ENCODE measurements around the gene UVRAG.

UVRAG gene

GRCh38 chr11:75784085-75784478 is 30.9 kb upstream of the UVRAG start:
- no peak overlapping the region for H2BK15ac ChIP-seq (ENCODE audit: low read depth, poor library complexity, severe bottlenecking)
- H2BK120ac ChIP-seq (ENCODE audit: low read depth, low read length): no peak overlapping the region
- H3K4ac ChIP-seq (ENCODE audit: low read depth in 1 of 2, low read length in 2 of 2): no peak overlapping the region
- peaks cover 0 to 91% of the 10 kb centered on the region in 2 experiments for H3K36me3 ChIP-seq (ENCODE audit: control insufficient read depth in 1 of 2, insufficient read depth in 2 of 2, low read depth in 1 of 2, low read length in 2 of 2)
- no peak for DNase-seq
- no peak overlapping the region for H3K14ac ChIP-seq (ENCODE audit: low read length in 2 of 2)
- no peak overlapping the region for H3K4me3 ChIP-seq (ENCODE audit: insufficient read depth in 1 of 2, low read depth in 1 of 2, low read length in 2 of 2)
- H3K9ac ChIP-seq (ENCODE audit: low read length): no peak overlapping the region
- no peaks in the 10 kb centered on the region for H3K79me1 ChIP-seq (replicated peaks; ENCODE audit: low read length, poor library complexity, severe bottlenecking)
- H2BK12ac ChIP-seq (ENCODE audit: low read length in 2 of 2): no peak overlapping the region
- H3K27me3 ChIP-seq (ENCODE audit: control insufficient read depth in 1 of 2, insufficient read depth in 1 of 2, low read length in 2 of 2): no peaks in the 10 kb centered on the region
- H3K18ac ChIP-seq (ENCODE audit: low read depth in 1 of 2, low read length in 2 of 2): no peak overlapping the region
- no peaks in the 10 kb centered on the region for H3K9me3 ChIP-seq (ENCODE audit: control insufficient read depth, low read length)
- H4K91ac ChIP-seq (ENCODE audit: low read length): no peak overlapping the region
- no peak overlapping the region for H3K27ac ChIP-seq (ENCODE audit: low read length, poor library complexity, severe bottlenecking)
- H2AK5ac ChIP-seq (ENCODE audit: low read length, severe bottlenecking): no peak overlapping the region
- H3K4me1 ChIP-seq (ENCODE audit: control insufficient read depth, insufficient read depth, low read depth, low read length): peaks cover 9% of the 10 kb centered on the region
- no peak overlapping the region for H3K4me2 ChIP-seq (ENCODE audit: low read length, poor library complexity, severe bottlenecking)
- H2BK5ac ChIP-seq (ENCODE audit: low read depth, low read length, poor library complexity, severe bottlenecking): no peak overlapping the region
- H2AFZ ChIP-seq (ENCODE audit: low read depth, low read length): no peak overlapping the region
- WGBS: 92% methylated on average over 2 of the region's 2 CpGs
- H4K8ac ChIP-seq (ENCODE audit: low read length): no peak overlapping the region
- H3K23ac ChIP-seq (ENCODE audit: low read length in 2 of 2): no peak overlapping the region

DNA sequence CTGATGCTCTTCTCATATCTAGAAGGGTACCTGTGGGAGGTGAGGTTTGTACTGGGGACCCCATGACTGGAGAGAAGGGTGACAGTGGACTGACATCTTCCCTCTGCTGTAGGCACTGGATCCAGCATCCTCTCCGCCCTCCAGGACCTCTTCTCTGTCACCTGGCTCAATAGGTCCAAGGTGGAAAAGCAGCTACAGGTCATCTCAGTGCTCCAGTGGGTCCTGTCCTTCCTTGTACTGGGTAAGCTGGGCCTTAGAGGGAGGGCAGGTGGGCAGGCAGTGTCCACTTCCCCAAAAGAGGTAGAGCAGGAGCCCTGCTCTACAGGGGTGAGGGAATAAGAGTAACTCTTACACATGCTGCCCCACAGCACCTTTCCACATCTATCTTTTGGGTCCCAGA is 30.5 kb upstream of the UVRAG start:
- Histone ChIP-seq H4K8ac (ENCODE audit: low read length) (no peak overlapping the region), H2AFZ (ENCODE audit: low read depth, low read length) (no peak overlapping the region), H3K4me3 (ENCODE audit: insufficient read depth in 1 of 2, low read depth in 1 of 2, low read length in 2 of 2) (no peak overlapping the region), H2BK12ac (ENCODE audit: low read length in 2 of 2) (no peak overlapping the region), H3K4me2 (ENCODE audit: low read length, poor library complexity, severe bottlenecking) (no peak overlapping the region), H3K27ac (ENCODE audit: low read length, poor library complexity, severe bottlenecking) (no peak overlapping the region), H4K91ac (ENCODE audit: low read length) (no peak overlapping the region), H3K27me3 (ENCODE audit: control insufficient read depth in 1 of 2, insufficient read depth in 1 of 2, low read length in 2 of 2) (no peaks in the 10 kb centered on the region), H3K14ac (ENCODE audit: low read length in 2 of 2) (no peak overlapping the region), H3K4ac (ENCODE audit: low read depth in 1 of 2, low read length in 2 of 2) (no peak overlapping the region), H2BK5ac (ENCODE audit: low read depth, low read length, poor library complexity, severe bottlenecking) (no peak overlapping the region), H2BK120ac (ENCODE audit: low read depth, low read length) (no peak overlapping the region), H3K36me3 (ENCODE audit: control insufficient read depth in 1 of 2, insufficient read depth in 2 of 2, low read depth in 1 of 2, low read length in 2 of 2) (peaks cover 0 to 91% of the 10 kb centered on the region in 2 experiments), H3K9me3 (ENCODE audit: control insufficient read depth, low read length) (no peaks in the 10 kb centered on the region), H3K9ac (ENCODE audit: low read length) (no peak overlapping the region), H3K18ac (ENCODE audit: low read depth in 1 of 2, low read length in 2 of 2) (no peak overlapping the region), H2AK5ac (ENCODE audit: low read length, severe bottlenecking) (no peak overlapping the region), H3K4me1 (ENCODE audit: control insufficient read depth, insufficient read depth, low read depth, low read length) (peaks cover 9% of the 10 kb centered on the region), H2BK15ac (ENCODE audit: low read depth, poor library complexity, severe bottlenecking) (no peak overlapping the region), H3K79me1 (replicated peaks; ENCODE audit: low read length, poor library complexity, severe bottlenecking) (no peaks in the 10 kb centered on the region), H3K23ac (ENCODE audit: low read length in 2 of 2) (no peak overlapping the region)
- WGBS: no CpG with 5 or more reads among the region's 1 CpG
- no peak for DNase-seq

DNA sequence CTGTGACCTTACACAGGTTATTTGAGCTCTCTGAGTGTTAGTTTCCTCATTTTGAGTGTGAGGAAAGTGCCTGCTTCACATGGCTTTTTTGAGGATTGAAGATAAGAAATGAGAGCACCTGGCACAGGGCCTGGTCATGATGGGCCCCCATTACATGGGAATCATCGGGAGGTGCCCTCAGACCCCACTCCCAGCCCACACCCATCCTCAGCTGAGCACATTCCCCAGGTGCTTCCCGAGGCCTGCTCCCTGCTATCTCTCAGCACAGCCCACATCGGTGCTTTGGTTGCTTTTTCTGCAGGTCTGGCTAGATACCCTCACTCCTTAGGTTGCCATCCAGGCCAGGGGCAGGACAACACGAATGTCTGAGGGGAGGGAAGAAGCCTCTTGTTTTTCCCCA is 29.8 kb upstream of the UVRAG start:
- no peak overlapping the region for H4K8ac ChIP-seq (ENCODE audit: low read length)
- H3K9me3 ChIP-seq (ENCODE audit: control insufficient read depth, low read length): no peaks in the 10 kb centered on the region
- no peak overlapping the region for H3K4me2 ChIP-seq (ENCODE audit: low read length, poor library complexity, severe bottlenecking)
- no peak overlapping the region for H3K9ac ChIP-seq (ENCODE audit: low read length)
- no peak for DNase-seq
- no peak overlapping the region for H2AFZ ChIP-seq (ENCODE audit: low read depth, low read length)
- peaks cover 9% of the 10 kb centered on the region for H3K4me1 ChIP-seq (ENCODE audit: control insufficient read depth, insufficient read depth, low read depth, low read length)
- no peak overlapping the region for H3K4ac ChIP-seq (ENCODE audit: low read depth in 1 of 2, low read length in 2 of 2)
- no peak overlapping the region for H2BK12ac ChIP-seq (ENCODE audit: low read length in 2 of 2)
- H4K91ac ChIP-seq (ENCODE audit: low read length): no peak overlapping the region
- H3K27me3 ChIP-seq (ENCODE audit: control insufficient read depth in 1 of 2, insufficient read depth in 1 of 2, low read length in 2 of 2): no peaks in the 10 kb centered on the region
- H3K36me3 ChIP-seq (ENCODE audit: control insufficient read depth in 1 of 2, insufficient read depth in 2 of 2, low read depth in 1 of 2, low read length in 2 of 2): peaks cover 0 to 94% of the 10 kb centered on the region in 2 experiments
- H3K18ac ChIP-seq (ENCODE audit: low read depth in 1 of 2, low read length in 2 of 2): no peak overlapping the region
- no peak overlapping the region for H2AK5ac ChIP-seq (ENCODE audit: low read length, severe bottlenecking)
- WGBS: 75% methylated on average over 4 of the region's 4 CpGs
- no peak overlapping the region for H3K4me3 ChIP-seq (ENCODE audit: insufficient read depth in 1 of 2, low read depth in 1 of 2, low read length in 2 of 2)
- no peak overlapping the region for H3K14ac ChIP-seq (ENCODE audit: low read length in 2 of 2)
- H2BK5ac ChIP-seq (ENCODE audit: low read depth, low read length, poor library complexity, severe bottlenecking): no peak overlapping the region
- no peak overlapping the region for H2BK15ac ChIP-seq (ENCODE audit: low read depth, poor library complexity, severe bottlenecking)
- no peak overlapping the region for H3K23ac ChIP-seq (ENCODE audit: low read length in 2 of 2)
- no peak overlapping the region for H2BK120ac ChIP-seq (ENCODE audit: low read depth, low read length)
- H3K27ac ChIP-seq (ENCODE audit: low read length, poor library complexity, severe bottlenecking): no peak overlapping the region
- H3K79me1 ChIP-seq (replicated peaks; ENCODE audit: low read length, poor library complexity, severe bottlenecking): no peaks in the 10 kb centered on the region

DNA sequence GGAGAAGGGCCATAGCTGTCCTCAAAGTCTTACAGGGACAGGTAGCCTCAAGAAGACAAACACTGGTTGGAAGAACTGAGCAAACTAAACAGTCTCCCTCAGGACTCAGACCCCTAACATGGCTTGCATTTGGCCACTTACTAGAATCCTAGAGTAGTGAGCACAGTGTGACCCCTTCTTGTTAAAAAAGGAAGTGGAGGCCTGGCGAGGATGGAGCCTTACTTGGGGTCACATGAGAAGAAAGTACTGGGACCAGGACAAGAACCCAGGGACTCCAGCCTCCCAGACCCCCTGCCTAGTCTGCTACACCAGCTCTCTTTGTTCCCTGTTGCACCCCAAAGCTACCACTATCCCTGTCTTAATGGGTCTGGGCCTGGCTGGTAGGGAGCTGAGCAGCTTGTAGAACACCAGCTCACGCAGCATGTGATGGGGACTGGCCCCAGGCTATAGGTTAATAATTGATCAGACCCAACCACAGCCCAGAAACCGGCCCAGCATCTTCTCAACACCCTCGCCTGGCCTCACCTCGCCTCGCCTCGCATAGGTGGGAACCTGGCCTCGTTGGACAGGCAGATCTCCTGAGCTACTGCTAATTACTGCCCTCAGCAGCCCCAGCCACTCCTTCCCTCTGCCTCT is 28.8 kb upstream of the UVRAG start:
- Histone ChIP-seq H2BK120ac (ENCODE audit: low read depth, low read length) (no peak overlapping the region), H3K79me1 (replicated peaks; ENCODE audit: low read length, poor library complexity, severe bottlenecking) (no peaks in the 10 kb centered on the region), H2BK5ac (ENCODE audit: low read depth, low read length, poor library complexity, severe bottlenecking) (no peak overlapping the region), H4K91ac (ENCODE audit: low read length) (no peak overlapping the region), H2AK5ac (ENCODE audit: low read length, severe bottlenecking) (no peak overlapping the region), H3K9me3 (ENCODE audit: control insufficient read depth, low read length) (no peaks in the 10 kb centered on the region), H2BK15ac (ENCODE audit: low read depth, poor library complexity, severe bottlenecking) (no peak overlapping the region), H3K27me3 (ENCODE audit: control insufficient read depth in 1 of 2, insufficient read depth in 1 of 2, low read length in 2 of 2) (no peaks in the 10 kb centered on the region), H3K4ac (ENCODE audit: low read depth in 1 of 2, low read length in 2 of 2) (no peak overlapping the region), H2AFZ (ENCODE audit: low read depth, low read length) (no peak overlapping the region), H3K27ac (ENCODE audit: low read length, poor library complexity, severe bottlenecking) (no peak overlapping the region), H2BK12ac (ENCODE audit: low read length in 2 of 2) (no peak overlapping the region), H3K4me1 (ENCODE audit: control insufficient read depth, insufficient read depth, low read depth, low read length) (peaks cover 9% of the 10 kb centered on the region), H3K36me3 (ENCODE audit: control insufficient read depth in 1 of 2, insufficient read depth in 2 of 2, low read depth in 1 of 2, low read length in 2 of 2) (peaks cover 0 to 95% of the 10 kb centered on the region in 2 experiments), H3K14ac (ENCODE audit: low read length in 2 of 2) (no peak overlapping the region), H3K4me2 (ENCODE audit: low read length, poor library complexity, severe bottlenecking) (no peak overlapping the region), H3K23ac (ENCODE audit: low read length in 2 of 2) (no peak overlapping the region), H3K18ac (ENCODE audit: low read depth in 1 of 2, low read length in 2 of 2) (no peak overlapping the region), H3K4me3 (ENCODE audit: insufficient read depth in 1 of 2, low read depth in 1 of 2, low read length in 2 of 2) (no peak overlapping the region), H4K8ac (ENCODE audit: low read length) (no peak overlapping the region), H3K9ac (ENCODE audit: low read length) (no peak overlapping the region)
- 87% methylated on average over 8 of the region's 8 CpGs for WGBS
- DNase-seq: no peak

All from mesenchymal stem cell (in vitro differentiated cells and primary cell).